Fibroblast of gingiva (primary cell): ENCODE measurements around the gene ABL1.
"Not testable (repeated sequence)": the region's sequence is repeated elsewhere in the genome, so short reads cannot be mapped to it uniquely, and the experiment has no call there.

Experiments used
- DNase-seq: peaks from one replicate; pipeline ENCODE4 v3.0.0-alpha.2; 2011; ENCODE audit warnings: low read depth

ABL1 gene

DNA sequence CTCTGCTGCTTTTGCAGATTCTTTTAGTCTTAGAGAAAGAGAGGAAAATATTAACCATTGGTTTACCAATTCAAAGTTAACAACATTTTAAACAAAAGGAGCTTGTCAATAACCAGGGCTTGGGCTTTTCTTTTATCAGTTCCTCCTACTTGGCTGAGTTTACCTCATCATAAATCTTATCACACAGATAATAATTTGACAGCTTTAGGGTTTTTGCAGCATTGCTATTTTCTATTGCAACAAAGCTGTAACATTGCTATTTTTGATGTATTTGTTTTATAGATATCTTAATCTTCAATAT is 9.8 kb upstream of the ABL1 start:
- DNase-seq, result no peak

GRCh38 chr9:130825809-130826208 is 9.2 kb upstream of the ABL1 start:
- no peak for DNase-seq

- DNase-seq, result no peak
Observed at GRCh38 chr9:130829762-130830161, 5.3 kb upstream of the ABL1 start.

- DNase-seq, result no peak
Observed at GRCh38 chr9:130830231-130830760, 4.8 kb upstream of the ABL1 start.

DNA sequence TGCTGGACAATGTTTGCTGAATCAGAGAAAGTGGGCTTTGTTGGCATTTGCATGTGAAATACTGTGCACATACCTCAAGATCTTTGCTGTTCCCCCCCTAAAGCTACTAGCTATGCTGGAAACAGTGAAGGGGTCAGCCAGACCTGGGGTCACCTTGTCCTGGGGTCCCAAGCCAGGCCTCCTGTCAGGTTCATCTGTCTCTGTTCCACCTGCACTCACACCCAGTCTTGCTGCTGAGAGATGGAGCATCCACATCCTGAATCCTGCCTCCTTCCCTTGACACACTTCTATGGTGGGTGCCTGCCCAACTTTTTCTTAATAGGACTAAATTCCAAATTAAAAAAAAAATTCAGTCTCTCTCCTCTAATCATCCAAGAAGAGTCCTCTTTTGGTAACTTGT is 4.0 kb upstream of the ABL1 start:
- no peak for DNase-seq

DNA sequence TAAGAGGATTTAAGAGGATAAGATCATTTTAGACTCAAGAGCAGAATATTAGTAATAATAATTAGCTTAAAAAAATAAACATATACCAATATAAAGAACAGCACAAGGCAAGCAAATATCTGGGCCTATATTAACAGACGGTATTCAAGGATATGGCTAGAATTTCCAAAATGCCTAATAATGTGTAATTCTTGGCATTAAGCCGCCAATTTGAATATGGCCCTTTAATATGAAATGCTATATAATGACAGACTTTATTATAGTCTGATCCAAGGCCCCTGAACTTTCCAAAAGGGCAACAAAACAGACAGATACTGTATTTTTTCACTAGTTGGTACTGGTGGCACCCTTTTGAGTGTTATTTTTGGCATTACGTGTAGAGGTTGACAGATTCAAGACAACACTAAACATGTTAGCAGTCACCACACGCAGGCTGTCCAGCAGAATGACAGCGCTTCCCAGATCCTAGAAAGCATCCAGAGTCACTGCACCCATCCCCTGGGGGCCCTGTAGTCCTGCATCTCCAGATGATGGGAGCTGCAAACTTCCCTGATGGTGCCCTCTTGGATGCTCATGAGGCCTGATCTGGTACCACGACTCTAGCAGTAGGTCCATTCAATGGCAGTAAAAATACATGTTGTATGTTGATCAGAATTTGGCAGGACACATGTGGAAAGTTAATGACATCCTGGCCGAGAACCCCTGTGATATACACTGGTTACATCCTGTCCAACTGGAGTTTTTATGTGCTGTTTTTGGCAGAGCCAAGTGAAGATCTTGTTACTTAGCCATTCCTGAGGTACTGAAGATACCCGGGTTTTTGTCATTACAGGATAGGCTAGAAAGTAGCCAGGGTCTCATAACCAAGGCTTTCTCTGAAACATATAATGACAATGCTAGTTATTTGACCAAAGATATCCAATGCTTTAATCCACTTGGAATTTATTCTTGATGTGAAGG is 1.7 kb upstream of the ABL1 start:
- peak; percentile 74 for DNase-seq

- DNase-seq, result peak; percentile 60
Observed at GRCh38 chr9:130835441-130836298, 616 bp downstream of the ABL1 start.

DNA sequence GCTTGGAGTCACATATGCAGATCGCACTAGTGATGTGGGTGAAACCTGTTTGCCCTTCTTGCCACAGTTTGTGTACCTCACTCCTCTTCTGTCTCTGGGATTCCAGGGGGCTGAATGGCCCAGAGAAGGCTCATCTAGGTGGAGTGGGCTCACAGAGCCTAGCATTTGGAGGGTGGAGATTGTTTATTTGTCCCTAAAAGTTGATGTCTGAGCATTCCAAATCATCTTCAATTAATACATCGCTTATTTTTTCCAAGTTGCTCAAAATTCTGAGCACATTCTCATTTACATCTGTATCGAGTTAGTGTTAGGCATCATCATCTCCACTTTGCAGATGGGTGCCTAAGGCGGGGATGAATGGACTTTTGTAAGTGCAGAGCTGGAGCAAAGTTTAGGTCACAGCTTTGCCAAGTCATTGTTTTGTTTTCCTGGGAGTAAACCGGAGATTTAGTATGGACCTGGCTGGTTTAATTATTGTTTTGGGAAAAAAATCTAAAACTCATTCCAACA is 2.0 kb downstream of the ABL1 start:
- peak; percentile 93 for DNase-seq

GRCh38 chr9:130837643-130838042 is 2.6 kb downstream of the ABL1 start:
- DNase-seq, result no peak

GRCh38 chr9:130839132-130840111 is 4.4 kb downstream of the ABL1 start:
- no peak for DNase-seq

DNA sequence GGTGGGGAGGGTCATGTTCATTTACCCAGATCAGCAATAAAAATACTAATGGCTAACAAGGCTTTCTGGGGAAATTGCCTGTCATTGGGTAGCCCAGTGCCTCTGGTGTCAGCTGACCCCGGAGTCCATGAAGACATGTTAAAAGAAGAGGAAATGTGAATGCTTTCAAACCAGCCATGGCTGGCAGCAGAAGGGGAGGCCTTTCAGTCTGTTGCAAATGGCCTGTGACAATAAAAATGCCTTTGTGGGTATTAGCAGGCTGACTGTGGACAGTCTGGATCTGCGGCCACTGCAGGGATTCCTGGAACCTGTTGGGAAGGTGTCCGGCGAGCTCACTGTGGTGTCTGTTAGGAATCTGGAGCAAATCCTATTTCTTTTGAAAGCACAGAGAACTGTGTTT is 7.5 kb downstream of the ABL1 start:
- no peak for DNase-seq

DNA sequence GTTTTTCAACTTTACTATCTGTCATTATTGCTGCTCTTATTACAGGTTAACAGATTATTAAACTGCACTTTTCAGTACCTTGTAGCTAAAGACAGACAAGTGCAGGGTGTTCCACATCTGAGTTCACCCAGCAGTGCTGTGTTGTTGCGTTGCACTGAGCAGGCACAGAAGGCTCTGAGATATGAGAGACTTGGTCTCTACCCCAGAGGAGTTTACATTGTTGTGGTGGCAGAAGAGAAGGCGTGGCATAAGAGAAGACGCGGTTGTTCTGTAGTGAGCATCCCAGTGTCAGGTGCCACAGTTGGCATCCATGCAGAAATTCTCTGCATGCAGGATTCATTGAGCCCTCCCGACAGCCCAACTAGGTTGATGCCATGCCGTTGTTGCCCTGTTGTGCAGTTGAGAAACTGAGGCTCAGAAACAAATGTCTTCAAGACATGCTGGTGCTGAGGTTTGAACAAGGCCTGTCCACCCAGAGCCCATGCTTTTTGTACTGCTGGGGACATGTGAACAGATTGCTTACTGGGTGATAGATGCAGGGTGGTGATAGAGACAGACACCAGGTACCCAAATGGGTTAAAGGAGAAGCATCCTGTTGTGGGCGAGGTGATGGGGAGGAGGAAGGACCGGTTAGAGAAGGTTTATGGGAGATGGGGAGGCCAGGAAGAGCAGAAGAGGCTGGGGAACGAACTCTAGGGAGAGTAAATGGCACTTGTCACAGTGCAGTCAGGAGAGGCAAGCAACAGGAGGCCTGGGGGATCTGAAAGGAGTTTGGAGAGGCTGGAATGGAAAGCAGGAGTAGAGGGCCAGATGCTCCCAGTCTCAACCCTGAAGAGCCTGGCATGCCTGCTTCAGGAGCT is 8.2 kb downstream of the ABL1 start:
- DNase-seq, result no peak

DNA sequence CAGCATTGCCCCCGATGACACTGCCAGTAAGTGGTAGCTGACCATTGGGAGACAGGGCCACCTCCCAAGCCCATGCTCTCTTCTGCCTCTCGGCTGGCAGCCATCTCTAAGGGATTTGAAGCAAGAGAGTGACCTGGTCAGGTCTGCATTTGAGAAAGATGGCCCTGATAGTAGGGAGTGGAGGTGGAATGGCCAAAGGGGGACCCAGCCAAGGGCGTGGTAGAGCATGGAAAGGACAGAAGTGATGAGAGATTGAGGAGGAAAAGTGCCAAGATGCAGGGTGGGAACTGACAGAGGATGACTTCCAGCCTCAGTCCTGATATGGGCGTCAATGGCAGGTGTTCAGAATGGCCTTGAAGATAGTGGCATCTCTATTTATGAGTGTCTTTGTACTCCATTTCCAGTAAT is 9.0 kb downstream of the ABL1 start:
- no peak for DNase-seq

GRCh38 chr9:130845254-130845653 is 10.2 kb downstream of the ABL1 start:
- DNase-seq, result no peak

GRCh38 chr9:130845901-130846481 is 10.9 kb downstream of the ABL1 start:
- peak; percentile 63 for DNase-seq

DNA sequence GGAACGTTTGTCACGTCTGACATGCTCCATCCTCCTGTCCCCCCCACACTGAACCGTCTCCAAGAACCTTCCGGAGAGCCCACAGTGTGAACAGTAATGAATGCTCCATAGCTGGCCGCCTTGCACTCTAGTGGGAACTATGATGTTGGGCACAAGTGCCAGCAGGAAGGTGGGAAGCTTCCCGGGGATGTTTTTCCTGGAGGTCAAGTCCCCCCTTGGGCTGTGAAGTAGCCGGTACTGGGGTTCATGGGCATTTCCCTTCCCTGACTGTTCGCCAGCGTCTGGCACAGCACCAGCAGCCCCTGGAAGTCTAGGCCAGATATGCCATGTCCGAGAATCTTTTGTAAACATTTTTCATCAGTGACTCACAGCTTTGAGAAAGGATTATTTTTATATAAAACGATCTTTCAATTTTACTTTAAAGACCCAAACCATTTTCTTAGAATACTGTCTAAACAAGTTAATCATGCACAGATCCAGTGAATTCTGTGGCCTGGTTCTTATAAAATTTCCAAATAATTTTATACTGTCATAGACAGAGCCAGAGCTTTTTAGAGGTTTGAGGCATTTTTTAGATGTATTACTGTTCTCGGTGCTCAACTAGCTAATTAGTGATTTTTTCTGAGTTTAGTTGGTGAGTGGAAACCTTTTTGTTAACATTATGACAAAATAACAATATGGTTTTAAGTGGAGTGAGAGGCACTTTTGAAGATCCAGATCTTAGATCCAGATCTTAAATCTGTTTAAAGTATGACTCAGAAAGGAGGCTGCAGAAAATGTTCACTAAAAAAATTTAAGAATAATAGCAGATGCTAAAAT is 11.6 kb downstream of the ABL1 start:
- peak; percentile 75 for DNase-seq

GRCh38 chr9:130847306-130848217 is 12.5 kb downstream of the ABL1 start:
- peak; percentile 100 for DNase-seq

- not testable (repeated sequence) for DNase-seq
Observed at GRCh38 chr9:130848514-130848913, 13.5 kb downstream of the ABL1 start.
